GM06990 (cell line): ENCODE data around the gene SCNN1G.

Experiments used
- DNase-seq: peaks from one replicate; pipeline ENCODE4 v3.0.0-alpha.2; 2011; ENCODE audit not compliant: insufficient read length; ENCODE audit errors: extremely low read depth
- H3K27me3 ChIP-seq: replicated peaks from 2 replicates; pipeline ENCODE4 v1.6.0; 2011; ENCODE audit warnings: low read length; ENCODE audit not compliant: control insufficient read depth, insufficient read depth
- H3K36me3 ChIP-seq: 2 replicates; pipeline ENCODE4 v1.5.1; 2011; ENCODE audit warnings: low read length; ENCODE audit not compliant: control insufficient read depth, insufficient read depth
- H3K4me3 ChIP-seq: replicated peaks from 2 replicates; pipeline ENCODE4 v1.5.1; 2011; ENCODE audit warnings: low read depth, mild to moderate bottlenecking, control low read depth, low read length
- CTCF ChIP-seq: IDR thresholded peaks from 2 replicates; pipeline ENCODE4 v1.5.1; 2011; ENCODE audit warnings: low read length, control low read depth, mild to moderate bottlenecking, inconsistent platforms; ENCODE audit not compliant: insufficient read depth, poor library complexity, severe bottlenecking

Gene SCNN1G

GRCh38 chr16:23156946-23157460 is 25.5 kb upstream of the SCNN1G start:
- Histone ChIP-seq H3K36me3 (no peaks in the 10 kb centered on the region), H3K27me3 (no peaks in the 10 kb centered on the region), H3K4me3 (no peak overlapping the region)
- no peak for DNase-seq
- TF ChIP-seq CTCF: no peak

GRCh38 chr16:23158114-23158513 is 24.4 kb upstream of the SCNN1G start:
- DNase-seq: no peak
- H3K4me3 ChIP-seq: no peak overlapping the region
- no peaks in the 10 kb centered on the region for H3K27me3 ChIP-seq
- H3K36me3 ChIP-seq: no peaks in the 10 kb centered on the region
- no peak for TF ChIP-seq CTCF

GRCh38 chr16:23160082-23160481 is 22.5 kb upstream of the SCNN1G start:
- no peaks in the 10 kb centered on the region for H3K36me3 ChIP-seq
- no peak for DNase-seq
- no peaks in the 10 kb centered on the region for H3K27me3 ChIP-seq
- H3K4me3 ChIP-seq: no peak overlapping the region
- no peak for TF ChIP-seq CTCF

GRCh38 chr16:23160574-23160973 is 22.0 kb upstream of the SCNN1G start:
- no peak for DNase-seq

GRCh38 chr16:23163921-23164320 is 18.6 kb upstream of the SCNN1G start:
- no peaks in the 10 kb centered on the region for H3K27me3 ChIP-seq
- no peak for TF ChIP-seq CTCF
- no peak overlapping the region for H3K4me3 ChIP-seq
- DNase-seq: no peak
- no peaks in the 10 kb centered on the region for H3K36me3 ChIP-seq

More at GRCh38 chr16:23160574-23160973, 22.0 kb upstream of the SCNN1G start:
- Histone ChIP-seq H3K4me3 (no peak overlapping the region), H3K27me3 (no peaks in the 10 kb centered on the region), H3K36me3 (no peaks in the 10 kb centered on the region)
- TF ChIP-seq CTCF: no peak

GRCh38 chr16:23164736-23165135 is 17.8 kb upstream of the SCNN1G start:
- H3K27me3 ChIP-seq: no peaks in the 10 kb centered on the region
- TF ChIP-seq CTCF: no peak
- no peaks in the 10 kb centered on the region for H3K36me3 ChIP-seq
- no peak overlapping the region for H3K4me3 ChIP-seq
- DNase-seq: no peak
